Small intestine (tissue), 7 donors: Measurements from ENCODE around the gene STX1A. TPM values are rescaled to one million over a fixed set of nuclear protein-coding genes. Genes with fewer than 3 reads are reported as not detected.
A peak's percentile ranks its signal among the peaks of the same experiment; 100 is the strongest.

ENCODE experiments used
- DNase-seq, 2 donors: peaks; one replicate each; pipeline versions ENCODE4 v3.0.0 to v3.0.0-alpha.2; 2013
- FAIRE-seq: peaks from 2 replicates; lab custom pipeline; 2012; peaks lifted over from hg19 to GRCh38; lab: Jason Lieb, UNC
- H3K27ac ChIP-seq, 3 donors: one replicate each; pipeline ENCODE4 v1.5.1; 2013; ENCODE audit warnings: low read length in 2 of 3, mild to moderate bottlenecking in 2 of 3, control low read depth in 1 of 3, inconsistent platforms in 1 of 3, low read depth in 1 of 3, moderate library complexity in 1 of 3
- H3K27me3 ChIP-seq, 3 donors: one replicate each; pipeline ENCODE4 v1.6.1; 2013; ENCODE audit warnings: low read length in 3 of 3, inconsistent platforms in 1 of 3; ENCODE audit not compliant: control insufficient read depth in 3 of 3, insufficient read depth in 3 of 3
- H3K36me3 ChIP-seq, 3 donors: one replicate each; pipeline ENCODE4 v1.6.1; 2013; ENCODE audit warnings: low read length in 3 of 3, inconsistent platforms in 1 of 3, low read depth in 1 of 3, mild to moderate bottlenecking in 1 of 3, moderate library complexity in 1 of 3; ENCODE audit not compliant: control insufficient read depth in 3 of 3, insufficient read depth in 2 of 3
- H3K4me1 ChIP-seq, 3 donors: one replicate each; pipeline ENCODE4 v1.6.1; 2013; ENCODE audit warnings: low read length in 2 of 3, inconsistent platforms in 1 of 3, low read depth in 1 of 3, mild to moderate bottlenecking in 1 of 3, moderate library complexity in 1 of 3; ENCODE audit not compliant: control insufficient read depth in 3 of 3, insufficient read depth in 2 of 3
- H3K4me3 ChIP-seq, 3 donors: one replicate each; pipeline ENCODE4 v1.5.1; 2013; ENCODE audit warnings: low read length in 3 of 3, control low read depth in 1 of 3, inconsistent platforms in 1 of 3, low read depth in 1 of 3, mild to moderate bottlenecking in 1 of 3, moderate library complexity in 1 of 3
- H3K9me3 ChIP-seq, 2 donors: one replicate each; pipeline ENCODE4 v1.6.1; 2013; ENCODE audit warnings: low read depth in 1 of 2, low read length in 1 of 2; ENCODE audit not compliant: control insufficient read depth in 2 of 2, insufficient read depth in 1 of 2
- WGBS, 3 donors: extraction: QIAGEN DNeasy Blood & Tissue Kit; methylation state at CpG; one replicate each; pipeline ENCODE4 v1.1.7; 2013; 5-methylcytosine and 5-hydroxymethylcytosine counted together
- polyA plus RNA-seq, 4 donors: library from polyadenylated mRNA; stranded (reverse) in 3 of 4; unstranded in 1 of 4; fragments of 200-250 nt in 3 of 4; fragments of 120-200 nt in 1 of 4; gene quantifications; one replicate each; pipeline versions ENCODE4 v1.2.1 to v1.2.3, GENCODE V29; 2013
- donor health status: healthy with polysubstance abuse.
- donor health status: control.
- donor health status: control.
- donor health status: Bipolar disorder and iron deficiency.
- donor health status: healthy.

The STX1A gene
- polyA plus RNA-seq, 4 donors, result 9.5 to 30.0 (median 14.6) TPM

GRCh38 chr7:73738612-73739386 lies 19.3 kb upstream of the STX1A start, which contains the start of gene ABHD11:
ABHD11 (minus strand) TSS chr7:73738802; CDS start chr7:73738770, 32 bp downstream.
- WGBS, 3 donors, result 0 to 1% (median 0%) methylated on average over 55 to 84 of the region's 84 CpGs
- no peak for FAIRE-seq
- Histone ChIP-seq H3K9me3 (no peaks in the 10 kb centered on the region), H3K27me3 (no peaks in the 10 kb centered on the region), H3K4me1 (peaks cover 0 to 59% (median 4%) of the 10 kb centered on the region in 3 donors), H3K4me3 (peak within 1 kb of the TSS; percentile 60 to 83 (median 78)), H3K27ac (peak within 1 kb of the TSS; percentile 89 to 99 (median 97)), H3K36me3 (peaks cover 0 to 30% (median 6%) of the 10 kb centered on the region in 3 donors)
- peak; percentile 97 to 99 for DNase-seq

GRCh38 chr7:73738220-73738611 lies 18.7 kb upstream of the STX1A start:
- WGBS, 3 donors, result 0 to 1% (median 1%) methylated on average over 22 to 24 of the region's 24 CpGs
- Histone ChIP-seq H3K36me3 (peaks cover 0 to 30% (median 6%) of the 10 kb centered on the region in 3 donors), H3K9me3 (no peaks in the 10 kb centered on the region), H3K27ac (peak overlapping the region; percentile 86 to 97 (median 90)), H3K27me3 (no peaks in the 10 kb centered on the region), H3K4me1 (peaks cover 0 to 53% (median 4%) of the 10 kb centered on the region in 3 donors), H3K4me3 (peak overlapping the region; percentile 60 to 83 (median 78))
- DNase-seq, result peak; percentile 76 to 83
- FAIRE-seq, result no peak

DNA sequence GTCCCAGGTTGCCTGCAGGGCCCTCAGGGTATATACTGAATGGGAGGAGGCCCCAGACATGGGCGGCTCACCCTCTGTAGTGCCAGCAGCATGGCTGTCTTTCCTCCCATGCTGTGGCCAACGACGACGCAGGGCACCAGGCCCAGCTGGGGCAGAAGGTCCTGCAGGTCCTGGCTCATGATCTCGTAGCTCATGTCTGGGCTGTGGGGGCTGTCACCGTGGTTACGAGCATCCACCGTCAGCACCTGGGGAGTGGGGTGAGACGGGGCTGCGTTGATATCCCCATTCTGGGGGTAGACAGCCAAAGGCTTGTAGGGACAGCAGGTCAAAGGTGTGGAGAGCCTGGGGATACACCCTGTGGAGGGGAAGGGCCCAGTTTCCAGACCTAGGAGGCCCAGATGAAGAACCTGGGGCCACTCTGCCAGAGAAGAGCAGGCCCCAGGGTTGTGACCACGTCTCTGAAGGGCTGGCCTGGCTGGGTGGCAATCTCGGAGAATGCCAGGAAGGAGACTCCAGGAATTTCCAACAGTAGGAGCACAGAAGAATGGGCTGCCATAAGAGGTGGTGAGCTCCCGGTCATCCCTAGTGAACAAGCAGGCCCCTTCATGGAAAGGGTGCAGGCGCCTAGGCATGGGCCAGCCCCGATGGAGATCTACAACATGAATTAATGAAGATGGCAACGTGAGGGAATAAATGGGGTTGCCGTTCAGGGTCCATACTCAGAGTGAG lies 18.2 kb upstream of the STX1A start:
- Histone ChIP-seq H3K9me3 (no peaks in the 10 kb centered on the region), H3K4me3 (peak overlapping the region; percentile 60 to 83 (median 78)), H3K36me3 (peaks cover 0 to 30% (median 6%) of the 10 kb centered on the region in 3 donors), H3K27me3 (no peaks in the 10 kb centered on the region), H3K27ac (peak overlapping the region; percentile 75 to 90 (median 86)), H3K4me1 (peaks cover 0 to 49% (median 4%) of the 10 kb centered on the region in 3 donors)
- FAIRE-seq, result no peak
- WGBS, 3 donors, result 31 to 68% (median 45%) methylated on average over 16 to 17 of the region's 17 CpGs
- peak in 1 of 2 donors; percentile 11 for DNase-seq

DNA sequence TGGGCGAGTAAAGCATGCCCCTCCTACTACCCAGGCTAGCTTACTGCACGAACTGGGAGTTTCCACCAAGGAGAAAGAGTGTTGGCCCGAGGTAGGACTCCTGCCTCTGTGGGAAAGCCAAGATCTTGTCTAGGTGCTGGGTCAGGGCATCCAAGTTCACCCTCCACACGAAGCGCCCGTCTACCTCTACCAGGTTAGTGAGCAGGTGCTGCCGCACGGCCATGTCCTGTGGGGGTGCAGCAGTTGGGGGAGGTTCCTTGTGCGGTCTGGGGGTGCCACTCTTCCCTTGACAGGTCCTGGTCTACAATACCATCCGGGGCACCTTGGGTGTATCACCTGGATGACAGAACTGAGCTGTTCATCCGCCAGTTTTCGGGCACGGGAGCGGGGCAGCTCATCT lies 17.4 kb upstream of the STX1A start:
- peaks cover 0 to 30% (median 6%) of the 10 kb centered on the region in 3 donors for H3K36me3 ChIP-seq
- FAIRE-seq (no peak), DNase-seq (peak in 1 of 2 donors; percentile 7)
- peaks cover 0 to 42% (median 2%) of the 10 kb centered on the region in 3 donors for H3K4me1 ChIP-seq
- 56 to 90% (median 60%) methylated on average over 14 of the region's 14 CpGs for WGBS, 3 donors
- H3K9me3 ChIP-seq, result no peaks in the 10 kb centered on the region
- H3K4me3 ChIP-seq, result peak overlapping the region in 2 of 3 donors; percentile 1 to 60
- peak overlapping the region in 1 of 3 donors; percentile 86 for H3K27ac ChIP-seq
- no peaks in the 10 kb centered on the region for H3K27me3 ChIP-seq

- peak overlapping the region in 2 of 3 donors; percentile 14 to 51 for H3K4me3 ChIP-seq
Measured at GRCh38 chr7:73735528-73735905, 16.0 kb upstream of the STX1A start.

GRCh38 chr7:73734619-73735527 lies 15.4 kb upstream of the STX1A start:
- H3K27me3 ChIP-seq, result no peaks in the 10 kb centered on the region
- no peaks in the 10 kb centered on the region for H3K9me3 ChIP-seq
- 17 to 47% (median 38%) methylated on average over 15 to 16 of the region's 16 CpGs for WGBS, 3 donors
- H3K4me1 ChIP-seq, result peaks cover 0 to 31% (median 2%) of the 10 kb centered on the region in 3 donors
- peak overlapping the region in 2 of 3 donors; percentile 14 to 51 for H3K4me3 ChIP-seq
- H3K36me3 ChIP-seq, result peaks cover 0 to 30% (median 6%) of the 10 kb centered on the region in 3 donors
- DNase-seq, result peak; percentile 95 to 99
- H3K27ac ChIP-seq, result peak overlapping the region; percentile 88 to 92 (median 92)
- FAIRE-seq, result no peak

More at GRCh38 chr7:73735528-73735905, 16.0 kb upstream of the STX1A start:
- WGBS, 3 donors, result 72 to 87% (median 82%) methylated on average over 8 of the region's 8 CpGs
- no peak for DNase-seq
- Histone ChIP-seq H3K27me3 (no peaks in the 10 kb centered on the region), H3K27ac (peak overlapping the region; percentile 88 to 92 (median 92)), H3K4me1 (peaks cover 0 to 34% (median 2%) of the 10 kb centered on the region in 3 donors), H3K36me3 (peaks cover 0 to 30% (median 6%) of the 10 kb centered on the region in 3 donors), H3K9me3 (no peaks in the 10 kb centered on the region)
- no peak for FAIRE-seq

DNA sequence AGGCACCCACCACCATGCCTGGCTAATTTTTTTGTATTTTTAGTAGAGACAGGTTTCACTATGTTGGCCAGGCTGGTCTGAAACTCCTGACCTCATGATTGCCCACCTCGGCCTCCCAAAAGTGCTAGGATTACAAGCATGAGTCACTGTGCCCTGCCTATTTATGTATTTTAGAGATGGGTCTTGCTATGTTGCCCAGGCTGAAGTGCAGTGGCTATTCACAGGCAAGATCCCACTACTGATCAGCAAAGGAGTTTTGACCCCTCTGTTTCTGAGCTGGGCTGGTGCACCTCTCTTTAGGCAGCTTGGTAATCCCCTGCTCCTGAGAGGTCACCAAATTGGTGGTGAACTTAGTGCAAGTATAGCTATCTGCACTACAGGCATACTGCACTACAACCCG lies 12.9 kb upstream of the STX1A start:
- H3K4me1 ChIP-seq, result peaks cover 0 to 19% (median 0%) of the 10 kb centered on the region in 3 donors
- H3K27ac ChIP-seq, result no peak overlapping the region
- FAIRE-seq (no peak), DNase-seq (no peak)
- WGBS, 3 donors, result 45 to 74% (median 64%) methylated on average over 2 of the region's 2 CpGs
- H3K36me3 ChIP-seq, result peaks cover 0 to 24% (median 6%) of the 10 kb centered on the region in 3 donors
- H3K4me3 ChIP-seq, result no peak overlapping the region
- no peaks in the 10 kb centered on the region for H3K9me3 ChIP-seq
- no peaks in the 10 kb centered on the region for H3K27me3 ChIP-seq
